ENCODE results near the gene SEC61A2.

GRCh38 chr10:12165036-12165435 lies 35.6 kb downstream of the SEC61A2 start:
- no peak for TF ChIP-seq CTCF (IDR thresholded peaks at IDR 0.05)
- TF ChIP-seq POLR2A (IDR thresholded peaks at IDR 0.05), result no peak
- TF ChIP-seq POLR2AphosphoS5 (IDR thresholded peaks at IDR 0.05; ENCODE audit: insufficient read depth in 1 of 2, low read depth in 1 of 2), result no peak
